K562 (cell line): ENCODE results near the gene KLK13. TPM values are rescaled to one million over a fixed set of nuclear protein-coding genes. Genes with fewer than 3 reads are reported as not detected.

Source experiments
- BMI1 ChIP-seq: fragments of 150-350 bp; IDR thresholded peaks from 2 replicates; pipeline ENCODE4 v1.6.1; 2014; ENCODE audit warnings: low read length
- CBX3 ChIP-seq, 2 experiments: IDR thresholded peaks; 1 replicate in 1 of 2; 2 replicates in 1 of 2; pipeline ENCODE4 v1.6.1; 2012; ENCODE audit warnings: inconsistent platforms in 2 of 2, low read length in 2 of 2, borderline replicate concordance in 1 of 2, control low read depth in 1 of 2
- CBX5 ChIP-seq: IDR thresholded peaks from 2 replicates; pipeline ENCODE4 v1.6.1; 2014; ENCODE audit warnings: low read depth, borderline replicate concordance
- CSDE1 ChIP-seq, 2 experiments: fragments of 450-650 bp; IDR thresholded peaks; 2 replicates each; pipeline ENCODE4 v1.6.1; 2016; ENCODE audit warnings: mild to moderate bottlenecking in 1 of 2
- DMBX1 ChIP-seq: fragments of 250-450 bp; sonication (Bioruptor Pico); IDR thresholded peaks from 2 replicates; pipeline ENCODE4 v1.8.0; 2022; ENCODE audit warnings: inconsistent platforms, mild to moderate bottlenecking, moderate library complexity, borderline replicate concordance
- FOXP1 ChIP-seq: sonication (generic); formaldehyde crosslinking; IDR thresholded peaks from 2 replicates; pipeline ENCODE4 v1.8.0; 2022; ENCODE audit warnings: mild to moderate bottlenecking, missing genetic modification reagents
- HIVEP1 ChIP-seq: fragments of 250-450 bp; sonication (Bioruptor Pico); IDR thresholded peaks from 2 replicates; pipeline ENCODE4 v1.4.0; 2020; ENCODE audit warnings: mild to moderate bottlenecking
- JUND ChIP-seq, 2 experiments: IDR thresholded peaks; 2 replicates in 1 of 2; 3 replicates in 1 of 2; pipeline ENCODE4 v1.6.1; 2011; ENCODE audit warnings: borderline replicate concordance in 2 of 2, low read depth in 2 of 2, low read length in 2 of 2, improper control_type of control experiment in 1 of 2, missing biosample characterization in 1 of 2, missing genetic modification characterization in 1 of 2, missing genetic modification reagents in 1 of 2
- KLF16 ChIP-seq: IDR thresholded peaks from 2 replicates; pipeline ENCODE4 v1.6.1; 2016; ENCODE audit warnings: antibody characterized with exemption
- KLF6 ChIP-seq: fragments of 250-450 bp; sonication (Bioruptor Pico); IDR thresholded peaks from 2 replicates; pipeline ENCODE4 v1.4.0; 2020; ENCODE audit warnings: mild to moderate bottlenecking, moderate library complexity, borderline replicate concordance
- L3MBTL2 ChIP-seq: fragments of 450-650 bp; IDR thresholded peaks from 2 replicates; pipeline ENCODE4 v1.6.1; 2016; ENCODE audit warnings: mild to moderate bottlenecking, moderate library complexity
- MAZ ChIP-seq, 2 experiments: fragments of 450-650 bp in 1 of 2; sonication (generic) in 1 of 2; formaldehyde crosslinking; IDR thresholded peaks in 1 of 2; conservative IDR thresholded peaks in 1 of 2; 2 replicates each; pipeline versions ENCODE4 v1.4.0 to v1.5.0; 2020; ENCODE audit warnings: mild to moderate bottlenecking in 1 of 2, missing genetic modification reagents in 1 of 2
- MTA3 ChIP-seq: fragments of 450-650 bp; formaldehyde crosslinking; IDR thresholded peaks from 2 replicates; pipeline ENCODE4 v1.6.1; 2017; ENCODE audit warnings: mild to moderate bottlenecking, borderline replicate concordance
- NR2C2 ChIP-seq, 2 experiments: fragments of 200-800 bp in 1 of 2; sonication (Bioruptor generic) in 1 of 2; sonication (generic) in 1 of 2; formaldehyde crosslinking in 1 of 2; IDR thresholded peaks; 2 replicates each; pipeline versions ENCODE4 v1.6.1 to v1.8.0; 2016 to 2022; ENCODE audit warnings: mild to moderate bottlenecking in 1 of 2, missing compliant biosample characterization in 1 of 2, missing genetic modification characterization in 1 of 2, missing genetic modification reagents in 1 of 2
- TEAD1 ChIP-seq, 2 experiments: fragments of 450-650 bp in 1 of 2; sonication (generic) in 1 of 2; formaldehyde crosslinking; IDR thresholded peaks; 2 replicates each; pipeline versions ENCODE4 v1.4.0 to v1.8.0; 2020 to 2022; ENCODE audit warnings: mild to moderate bottlenecking in 2 of 2, missing genetic modification reagents in 1 of 2
- polyA plus RNA-seq, 8 experiments: library from polyadenylated mRNA; depleted of rRNA in 4 of 8; stranded (reverse) in 5 of 8; unstranded in 3 of 8; fragments of >200 nt; fragmentation: Nextera tagmentation in 2 of 8; fragmentation: Illumina TruSeq in 1 of 8; extraction: Ambion mirVana in 2 of 8; extraction: Trizol in 1 of 8; gene quantifications; 2 replicates each; pipeline versions ENCODE4 v1.2.1 to v1.2.3, GENCODE V29; 2011 to 2014; ENCODE audit warnings: inconsistent platforms in 1 of 8, missing spikeins in 1 of 8
- total RNA-seq, 7 experiments: library from RNA; depleted of rRNA in 6 of 7; stranded (reverse); fragments of >200 nt in 6 of 7; fragmentation: Illumina TruSeq in 2 of 7; extraction: Trizol in 2 of 7; gene quantifications; 2 replicates each; pipeline versions ENCODE4 v1.2.1 to v1.2.3, GENCODE V29; 2011 to 2021; ENCODE audit warnings: low replicate concordance in 1 of 7
- TF ChIP-seq, protein P1 (sequence below): fragments of 250-450 bp; sonication (Bioruptor Pico); IDR thresholded peaks from 2 replicates; pipeline ENCODE4 v1.4.0; 2020
- TF ChIP-seq, protein P2 (sequence below): sonication (generic); formaldehyde crosslinking; IDR thresholded peaks from 2 replicates; pipeline ENCODE4 v1.8.1; 2023; ENCODE audit warnings: mild to moderate bottlenecking, missing genetic modification reagents
- TF ChIP-seq, protein P3 (sequence below): fragments of 450-650 bp; IDR thresholded peaks from 2 replicates; pipeline ENCODE4 v1.6.1; 2017; ENCODE audit warnings: mild to moderate bottlenecking, moderate library complexity

The KLK13 gene
- total and polyA plus RNA-seq, 9 of the 15 experiments (the other 6 are each of a cell fraction or from before 2014, with no cell fraction given): 0.72 to 9.0 (median 2.3) TPM

DNA sequence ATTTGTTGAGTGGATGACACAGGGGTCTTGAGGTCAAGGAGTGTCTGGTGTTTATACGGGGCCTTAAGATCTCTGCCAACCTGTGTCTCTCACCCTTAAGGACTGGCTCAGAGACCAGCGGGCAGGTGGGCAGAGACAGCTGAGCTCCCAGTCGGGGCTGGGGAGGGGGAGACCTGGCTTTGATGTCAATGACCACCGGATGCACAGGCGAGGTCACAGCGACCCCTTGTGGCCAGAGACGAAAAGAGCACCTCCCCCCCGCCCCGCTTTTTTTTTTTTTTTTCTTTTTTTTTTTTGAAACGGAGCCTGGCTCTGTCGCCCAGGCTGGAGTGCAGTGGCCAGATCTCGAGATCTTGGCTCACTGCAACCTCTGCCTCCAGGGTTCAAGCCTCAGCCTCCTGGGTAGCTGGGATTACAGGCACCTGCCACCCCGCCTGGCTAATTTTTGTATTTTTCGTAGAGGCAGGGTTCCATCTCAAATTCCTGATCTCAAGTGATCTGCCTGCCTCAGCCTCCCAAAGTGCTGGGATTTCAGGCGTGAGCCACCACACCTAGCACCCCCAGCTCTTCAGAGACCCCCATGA, 29.9 kb upstream of the KLK13 start (continued):
- TF ChIP-seq JUND (IDR thresholded peaks at IDR 0.05; ENCODE audit: borderline replicate concordance, low read depth, low read length) (0 out of 2 replicates have a peak, but pooled peaks have one; percentile 17), JUND (tag; IDR thresholded peaks at IDR 0.05; ENCODE audit: borderline replicate concordance, low read depth, low read length) (no peak), TEAD1 (CRISPR knock-in tag; IDR thresholded peaks at IDR 0.05) (no peak), KLF6 (no peak), FOXP1 (CRISPR knock-in tag) (no peak), HIVEP1 (CRISPR knock-in tag) (no peak), MTA3 (no peak), CBX3 (IDR thresholded peaks at IDR 0.05; ENCODE audit: borderline replicate concordance in 1 of 2, low read length in 2 of 2) (no peak), DMBX1 (no peak), CBX5 (no peak), L3MBTL2 (0 out of 2 replicates have a peak, but pooled peaks have one; percentile 15), KLF16 (no peak), MAZ (CRISPR knock-in tag; conservative IDR thresholded peaks at IDR 0.05 in 1 of 2, IDR thresholded peaks at IDR 0.05 in 1 of 2) (peak in 1 of 2 experiments; percentile 53; a peak in 1 of 4 replicates), BMI1 (no peak), NR2C2 (CRISPR knock-in tag; IDR thresholded peaks at IDR 0.05) (no peak), NR2C2 (tag; IDR thresholded peaks at IDR 0.05) (no peak), CSDE1 (IDR thresholded peaks at IDR 0.05) (no peak)
- TF ChIP-seq, protein P1, sequence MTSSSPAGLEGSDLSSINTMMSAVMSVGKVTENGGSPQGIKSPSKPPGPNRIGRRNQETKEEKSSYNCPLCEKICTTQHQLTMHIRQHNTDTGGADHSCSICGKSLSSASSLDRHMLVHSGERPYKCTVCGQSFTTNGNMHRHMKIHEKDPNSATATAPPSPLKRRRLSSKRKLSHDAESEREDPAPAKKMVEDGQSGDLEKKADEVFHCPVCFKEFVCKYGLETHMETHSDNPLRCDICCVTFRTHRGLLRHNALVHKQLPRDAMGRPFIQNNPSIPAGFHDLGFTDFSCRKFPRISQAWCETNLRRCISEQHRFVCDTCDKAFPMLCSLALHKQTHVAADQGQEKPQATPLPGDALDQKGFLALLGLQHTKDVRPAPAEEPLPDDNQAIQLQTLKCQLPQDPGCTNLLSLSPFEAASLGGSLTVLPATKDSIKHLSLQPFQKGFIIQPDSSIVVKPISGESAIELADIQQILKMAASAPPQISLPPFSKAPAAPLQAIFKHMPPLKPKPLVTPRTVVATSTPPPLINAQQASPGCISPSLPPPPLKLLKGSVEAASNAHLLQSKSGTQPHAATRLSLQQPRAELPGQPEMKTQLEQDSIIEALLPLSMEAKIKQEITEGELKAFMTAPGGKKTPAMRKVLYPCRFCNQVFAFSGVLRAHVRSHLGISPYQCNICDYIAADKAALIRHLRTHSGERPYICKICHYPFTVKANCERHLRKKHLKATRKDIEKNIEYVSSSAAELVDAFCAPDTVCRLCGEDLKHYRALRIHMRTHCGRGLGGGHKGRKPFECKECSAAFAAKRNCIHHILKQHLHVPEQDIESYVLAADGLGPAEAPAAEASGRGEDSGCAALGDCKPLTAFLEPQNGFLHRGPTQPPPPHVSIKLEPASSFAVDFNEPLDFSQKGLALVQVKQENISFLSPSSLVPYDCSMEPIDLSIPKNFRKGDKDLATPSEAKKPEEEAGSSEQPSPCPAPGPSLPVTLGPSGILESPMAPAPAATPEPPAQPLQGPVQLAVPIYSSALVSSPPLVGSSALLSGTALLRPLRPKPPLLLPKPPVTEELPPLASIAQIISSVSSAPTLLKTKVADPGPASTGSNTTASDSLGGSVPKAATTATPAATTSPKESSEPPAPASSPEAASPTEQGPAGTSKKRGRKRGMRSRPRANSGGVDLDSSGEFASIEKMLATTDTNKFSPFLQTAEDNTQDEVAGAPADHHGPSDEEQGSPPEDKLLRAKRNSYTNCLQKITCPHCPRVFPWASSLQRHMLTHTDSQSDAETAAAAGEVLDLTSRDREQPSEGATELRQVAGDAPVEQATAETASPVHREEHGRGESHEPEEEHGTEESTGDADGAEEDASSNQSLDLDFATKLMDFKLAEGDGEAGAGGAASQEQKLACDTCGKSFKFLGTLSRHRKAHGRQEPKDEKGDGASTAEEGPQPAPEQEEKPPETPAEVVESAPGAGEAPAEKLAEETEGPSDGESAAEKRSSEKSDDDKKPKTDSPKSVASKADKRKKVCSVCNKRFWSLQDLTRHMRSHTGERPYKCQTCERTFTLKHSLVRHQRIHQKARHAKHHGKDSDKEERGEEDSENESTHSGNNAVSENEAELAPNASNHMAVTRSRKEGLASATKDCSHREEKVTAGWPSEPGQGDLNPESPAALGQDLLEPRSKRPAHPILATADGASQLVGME: no peak
- TF ChIP-seq, protein P2, sequence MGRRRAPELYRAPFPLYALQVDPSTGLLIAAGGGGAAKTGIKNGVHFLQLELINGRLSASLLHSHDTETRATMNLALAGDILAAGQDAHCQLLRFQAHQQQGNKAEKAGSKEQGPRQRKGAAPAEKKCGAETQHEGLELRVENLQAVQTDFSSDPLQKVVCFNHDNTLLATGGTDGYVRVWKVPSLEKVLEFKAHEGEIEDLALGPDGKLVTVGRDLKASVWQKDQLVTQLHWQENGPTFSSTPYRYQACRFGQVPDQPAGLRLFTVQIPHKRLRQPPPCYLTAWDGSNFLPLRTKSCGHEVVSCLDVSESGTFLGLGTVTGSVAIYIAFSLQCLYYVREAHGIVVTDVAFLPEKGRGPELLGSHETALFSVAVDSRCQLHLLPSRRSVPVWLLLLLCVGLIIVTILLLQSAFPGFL (CRISPR knock-in tag): no peak
- TF ChIP-seq, protein P3, sequence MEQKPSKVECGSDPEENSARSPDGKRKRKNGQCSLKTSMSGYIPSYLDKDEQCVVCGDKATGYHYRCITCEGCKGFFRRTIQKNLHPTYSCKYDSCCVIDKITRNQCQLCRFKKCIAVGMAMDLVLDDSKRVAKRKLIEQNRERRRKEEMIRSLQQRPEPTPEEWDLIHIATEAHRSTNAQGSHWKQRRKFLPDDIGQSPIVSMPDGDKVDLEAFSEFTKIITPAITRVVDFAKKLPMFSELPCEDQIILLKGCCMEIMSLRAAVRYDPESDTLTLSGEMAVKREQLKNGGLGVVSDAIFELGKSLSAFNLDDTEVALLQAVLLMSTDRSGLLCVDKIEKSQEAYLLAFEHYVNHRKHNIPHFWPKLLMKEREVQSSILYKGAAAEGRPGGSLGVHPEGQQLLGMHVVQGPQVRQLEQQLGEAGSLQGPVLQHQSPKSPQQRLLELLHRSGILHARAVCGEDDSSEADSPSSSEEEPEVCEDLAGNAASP: no peak
